ENCODE measurements around the gene AJAP1.
"Not testable (repeated sequence)": the region's sequence is repeated elsewhere in the genome, so short reads cannot be mapped to it uniquely, and the experiment has no call there.

The AJAP1 gene

GRCh38 chr1:4653796-4654725 is at the start of gene AJAP1:
AJAP1 (plus strand) TSS chr1:4654609; CDS start chr1:4655426, 817 bp downstream.
- DNase-seq = no peak

- DNase-seq = no peak
These were observed 49.3 kb upstream of the AJAP1 start for GRCh38 chr1:4605158-4605557.

GRCh38 chr1:4611563-4612341 is 42.7 kb upstream of the AJAP1 start:
- no peak for DNase-seq

- no peak for DNase-seq
These were observed 41.4 kb upstream of the AJAP1 start for GRCh38 chr1:4612991-4613390.

GRCh38 chr1:4613606-4614370 is 40.6 kb upstream of the AJAP1 start:
- DNase-seq = no peak

GRCh38 chr1:4614371-4615137 is 39.9 kb upstream of the AJAP1 start:
- no peak for DNase-seq

- no peak for DNase-seq
These were observed 39.3 kb upstream of the AJAP1 start for GRCh38 chr1:4615138-4615470.

- no peak for DNase-seq
These were observed 38.9 kb upstream of the AJAP1 start for GRCh38 chr1:4615501-4615900.

GRCh38 chr1:4616831-4617465 is 37.5 kb upstream of the AJAP1 start:
- no peak for DNase-seq

- DNase-seq = no peak
These were observed 36.9 kb upstream of the AJAP1 start for GRCh38 chr1:4617506-4617905.

- DNase-seq = not testable (repeated sequence)
These were observed 35.6 kb upstream of the AJAP1 start for GRCh38 chr1:4618827-4619226.

- DNase-seq = no peak
These were observed 32.8 kb upstream of the AJAP1 start for GRCh38 chr1:4621646-4622045.

- no peak for DNase-seq
These were observed 31.6 kb upstream of the AJAP1 start for GRCh38 chr1:4622821-4623220.

- DNase-seq = no peak
These were observed 30.2 kb upstream of the AJAP1 start for GRCh38 chr1:4624141-4624715.

- DNase-seq = no peak
These were observed 29.6 kb upstream of the AJAP1 start for GRCh38 chr1:4624801-4625200.

- no peak for DNase-seq
These were observed 28.3 kb upstream of the AJAP1 start for GRCh38 chr1:4626061-4626460.

GRCh38 chr1:4626560-4627319 is 27.7 kb upstream of the AJAP1 start:
- DNase-seq = no peak

GRCh38 chr1:4627353-4627752 is 27.1 kb upstream of the AJAP1 start:
- no peak for DNase-seq

GRCh38 chr1:4628992-4629391 is 25.4 kb upstream of the AJAP1 start:
- no peak for DNase-seq

GRCh38 chr1:4630561-4630960 is 23.8 kb upstream of the AJAP1 start:
- no peak for DNase-seq

- DNase-seq = no peak
These were observed 23.1 kb upstream of the AJAP1 start for GRCh38 chr1:4631321-4631720.
